SK-N-DZ (cell line): Measurements from ENCODE around the gene MYL10.
A peak's percentile ranks its signal among the peaks of the same experiment; 100 is the strongest.
"Not testable (repeated sequence)": the region's sequence is repeated elsewhere in the genome, so short reads cannot be mapped to it uniquely, and the experiment has no call there.

Experiments used
- DNase-seq: peaks from one replicate; pipeline ENCODE4 v3.0.0-alpha.2; 2015; ENCODE audit warnings: low spot score

The MYL10 gene

GRCh38 chr7:101618916-101619315 is 10.2 kb downstream of the MYL10 start:
- no peak for DNase-seq

GRCh38 chr7:101618207-101618839 is 10.8 kb downstream of the MYL10 start:
- DNase-seq = no peak

- no peak for DNase-seq
Measured at GRCh38 chr7:101617451-101618206, 11.5 kb downstream of the MYL10 start.

- DNase-seq = no peak
Measured at GRCh38 chr7:101615446-101615845, 13.7 kb downstream of the MYL10 start.

- DNase-seq = no peak
Measured at GRCh38 chr7:101614939-101615302, 14.2 kb downstream of the MYL10 start.

- no peak for DNase-seq
Measured at GRCh38 chr7:101614098-101614938, 14.8 kb downstream of the MYL10 start.

- no peak for DNase-seq
Measured at GRCh38 chr7:101612885-101613515, 16.1 kb downstream of the MYL10 start.

- DNase-seq = no peak
Measured at GRCh38 chr7:101608772-101609713, 20.1 kb downstream of the MYL10 start.

- no peak for DNase-seq
Measured at GRCh38 chr7:101606498-101606923, 22.6 kb downstream of the MYL10 start.

- DNase-seq = no peak
Measured at GRCh38 chr7:101605611-101606497, 23.2 kb downstream of the MYL10 start.

GRCh38 chr7:101604934-101605332 is 24.2 kb downstream of the MYL10 start:
- DNase-seq = not testable (repeated sequence)

- no peak for DNase-seq
Measured at GRCh38 chr7:101604331-101604933, 24.7 kb downstream of the MYL10 start.

- peak; percentile 77 for DNase-seq
Measured at GRCh38 chr7:101602484-101603241, 26.4 kb downstream of the MYL10 start.

- no peak for DNase-seq
Measured at GRCh38 chr7:101602082-101602481, 27.0 kb downstream of the MYL10 start.

GRCh38 chr7:101599787-101600186 is 29.3 kb downstream of the MYL10 start:
- no peak for DNase-seq

GRCh38 chr7:101598986-101599771 is 29.9 kb downstream of the MYL10 start:
- DNase-seq = no peak

- no peak for DNase-seq
Measured at GRCh38 chr7:101598422-101598985, 30.6 kb downstream of the MYL10 start.
